ENCODE measurements around the gene TLR9.

TLR9 gene

DNA sequence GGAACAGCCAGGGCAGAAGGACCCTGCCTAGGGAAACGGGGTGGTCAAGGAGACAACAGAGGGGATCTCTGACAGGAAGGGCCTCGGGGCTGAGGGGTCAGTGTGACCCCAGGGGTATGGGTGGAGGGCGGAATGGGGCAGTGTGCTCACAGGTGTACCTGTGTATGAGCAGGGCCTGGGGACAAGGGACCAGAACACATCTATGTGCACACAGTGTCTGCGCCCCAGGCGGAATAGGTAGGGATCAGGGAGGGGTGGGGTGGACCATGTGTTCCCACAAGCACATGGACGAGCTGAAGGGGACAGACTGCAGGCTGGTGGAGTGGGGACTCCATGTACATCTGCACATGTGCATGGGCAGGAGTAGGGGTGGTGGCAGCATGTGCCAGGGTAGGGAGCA is 5.0 kb upstream of the TLR9 start:
- Histone ChIP-seq H3K9ac (ENCODE audit: low read depth, low read length) (no peak overlapping the region), H3K9me3 (ENCODE audit: insufficient read depth, low read length, severe bottlenecking) (no peaks in the 10 kb centered on the region), H3K27me3 (ENCODE audit: insufficient read depth, low read length, poor library complexity) (no peaks in the 10 kb centered on the region), H3K27ac (ENCODE audit: low read length) (no peak overlapping the region), H3K4me2 (ENCODE audit: insufficient read depth, low read length) (no peak overlapping the region), H3K79me2 (ENCODE audit: insufficient read depth, low read length) (peaks cover 31% of the 10 kb centered on the region), H3K36me3 (ENCODE audit: insufficient read depth, low read length) (peaks cover 62% of the 10 kb centered on the region), H4K20me1 (ENCODE audit: insufficient read depth, low read length) (peaks cover 44% of the 10 kb centered on the region), H3K4me3 (ENCODE audit: low read depth in 1 of 2, low read length in 2 of 2) (no peak overlapping the region), H3K4me1 (ENCODE audit: insufficient read depth, low read length) (peaks cover 29% of the 10 kb centered on the region), H2AFZ (ENCODE audit: low read depth, low read length) (no peak overlapping the region)
- ATAC-seq (ENCODE audit: insufficient read depth, low read depth) (no peak), DNase-seq (no peak)
- TF ChIP-seq, protein P1, sequence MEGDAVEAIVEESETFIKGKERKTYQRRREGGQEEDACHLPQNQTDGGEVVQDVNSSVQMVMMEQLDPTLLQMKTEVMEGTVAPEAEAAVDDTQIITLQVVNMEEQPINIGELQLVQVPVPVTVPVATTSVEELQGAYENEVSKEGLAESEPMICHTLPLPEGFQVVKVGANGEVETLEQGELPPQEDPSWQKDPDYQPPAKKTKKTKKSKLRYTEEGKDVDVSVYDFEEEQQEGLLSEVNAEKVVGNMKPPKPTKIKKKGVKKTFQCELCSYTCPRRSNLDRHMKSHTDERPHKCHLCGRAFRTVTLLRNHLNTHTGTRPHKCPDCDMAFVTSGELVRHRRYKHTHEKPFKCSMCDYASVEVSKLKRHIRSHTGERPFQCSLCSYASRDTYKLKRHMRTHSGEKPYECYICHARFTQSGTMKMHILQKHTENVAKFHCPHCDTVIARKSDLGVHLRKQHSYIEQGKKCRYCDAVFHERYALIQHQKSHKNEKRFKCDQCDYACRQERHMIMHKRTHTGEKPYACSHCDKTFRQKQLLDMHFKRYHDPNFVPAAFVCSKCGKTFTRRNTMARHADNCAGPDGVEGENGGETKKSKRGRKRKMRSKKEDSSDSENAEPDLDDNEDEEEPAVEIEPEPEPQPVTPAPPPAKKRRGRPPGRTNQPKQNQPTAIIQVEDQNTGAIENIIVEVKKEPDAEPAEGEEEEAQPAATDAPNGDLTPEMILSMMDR (IDR thresholded peaks at IDR 0.05; ENCODE audit: borderline replicate concordance, extremely low read depth, low read length, poor library complexity, severe bottlenecking), result no peak

DNA sequence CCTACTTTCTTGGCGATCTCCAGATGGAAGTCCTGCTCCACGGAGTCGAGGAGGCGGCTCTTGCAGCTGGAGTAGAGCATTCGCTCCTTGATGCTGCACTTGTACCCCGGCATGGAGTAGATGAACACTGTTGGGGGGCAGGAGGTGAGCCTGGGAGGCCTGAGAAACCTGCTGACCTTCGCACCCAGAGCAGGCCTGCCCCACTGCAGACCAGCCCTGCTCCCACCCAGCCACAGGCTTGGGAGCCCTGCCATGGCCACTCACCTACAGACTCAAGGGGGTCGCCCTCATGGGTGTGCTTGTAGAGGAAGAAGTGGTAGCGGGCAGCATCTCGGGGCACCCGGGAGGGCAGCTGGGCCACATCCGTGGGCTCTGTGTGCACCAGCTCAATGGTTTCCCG is 4.2 kb upstream of the TLR9 start:
- Histone ChIP-seq H3K4me1 (ENCODE audit: insufficient read depth, low read length) (peaks cover 32% of the 10 kb centered on the region), H3K27ac (ENCODE audit: low read length) (no peak overlapping the region), H3K79me2 (ENCODE audit: insufficient read depth, low read length) (peaks cover 25% of the 10 kb centered on the region), H3K4me3 (ENCODE audit: low read depth in 1 of 2, low read length in 2 of 2) (no peak overlapping the region), H2AFZ (ENCODE audit: low read depth, low read length) (no peak overlapping the region), H4K20me1 (ENCODE audit: insufficient read depth, low read length) (peaks cover 40% of the 10 kb centered on the region), H3K27me3 (ENCODE audit: insufficient read depth, low read length, poor library complexity) (no peaks in the 10 kb centered on the region), H3K9me3 (ENCODE audit: insufficient read depth, low read length, severe bottlenecking) (no peaks in the 10 kb centered on the region), H3K9ac (ENCODE audit: low read depth, low read length) (no peak overlapping the region), H3K4me2 (ENCODE audit: insufficient read depth, low read length) (no peak overlapping the region), H3K36me3 (ENCODE audit: insufficient read depth, low read length) (peaks cover 56% of the 10 kb centered on the region)
- ATAC-seq (ENCODE audit: insufficient read depth, low read depth) (no peak), DNase-seq (no peak)
- TF ChIP-seq, protein P1 (IDR thresholded peaks at IDR 0.05; ENCODE audit: borderline replicate concordance, extremely low read depth, low read length, poor library complexity, severe bottlenecking), result no peak
- no peak for TF ChIP-seq EZH2 (IDR thresholded peaks at IDR 0.05; ENCODE audit: borderline replicate concordance, low read depth, low read length, severe bottlenecking)

DNA sequence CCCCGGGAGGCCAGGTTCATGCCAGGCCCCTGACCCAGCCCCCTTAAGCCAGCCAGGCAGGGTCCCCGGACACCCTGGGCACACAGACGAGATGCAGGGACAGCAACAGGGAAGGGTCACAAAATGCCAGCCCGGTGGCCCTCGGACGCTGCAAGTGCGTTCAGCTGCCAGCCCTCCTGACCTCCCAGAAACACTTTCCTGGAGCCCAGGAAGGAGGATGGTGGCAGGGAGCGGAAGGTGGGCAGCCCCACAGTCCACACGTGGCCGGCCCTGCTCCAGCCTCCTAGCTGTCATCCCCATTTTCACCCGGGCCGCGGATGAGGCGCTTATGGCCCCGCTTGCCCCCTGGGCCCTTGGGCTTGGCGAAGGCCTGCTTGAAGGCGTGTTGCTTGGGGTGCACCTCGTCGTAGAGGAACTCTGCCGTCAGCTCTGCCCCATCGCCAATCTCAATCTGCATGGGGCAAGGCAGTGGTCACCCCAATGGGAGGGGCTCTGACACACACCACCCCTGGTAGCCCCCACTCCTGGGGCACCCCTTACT is 3.4 kb upstream of the TLR9 start:
- H3K4me1 ChIP-seq (ENCODE audit: insufficient read depth, low read length), result peaks cover 39% of the 10 kb centered on the region

More for the DNA sequence above, 3.4 kb upstream of the TLR9 start:
- Histone ChIP-seq H3K9me3 (ENCODE audit: insufficient read depth, low read length, severe bottlenecking) (no peaks in the 10 kb centered on the region), H3K27ac (ENCODE audit: low read length) (no peak overlapping the region), H3K4me3 (ENCODE audit: low read depth in 1 of 2, low read length in 2 of 2) (no peak overlapping the region), H4K20me1 (ENCODE audit: insufficient read depth, low read length) (peaks cover 32% of the 10 kb centered on the region), H3K27me3 (ENCODE audit: insufficient read depth, low read length, poor library complexity) (no peaks in the 10 kb centered on the region), H3K79me2 (ENCODE audit: insufficient read depth, low read length) (peaks cover 16% of the 10 kb centered on the region; the same call in 1 of the 2 replicates), H3K36me3 (ENCODE audit: insufficient read depth, low read length) (peaks cover 48% of the 10 kb centered on the region), H3K9ac (ENCODE audit: low read depth, low read length) (no peak overlapping the region), H2AFZ (ENCODE audit: low read depth, low read length) (no peak overlapping the region), H3K4me2 (ENCODE audit: insufficient read depth, low read length) (no peak overlapping the region)
- TF ChIP-seq, protein P1 (IDR thresholded peaks at IDR 0.05; ENCODE audit: borderline replicate concordance, extremely low read depth, low read length, poor library complexity, severe bottlenecking), result no peak
- TF ChIP-seq EZH2 (IDR thresholded peaks at IDR 0.05; ENCODE audit: borderline replicate concordance, low read depth, low read length, severe bottlenecking), result no peak
- DNase-seq, result no peak
- ATAC-seq (ENCODE audit: insufficient read depth, low read depth), result no peak

Data from DND-41 (cell line).